Stimulated activated CD4-positive, alpha-beta T cell treated with anti-CD3 and anti-CD28 coated beads, Interleukin-4, amount 100 ng/mL, for 4 hours (primary cell): ENCODE data around the gene CC2D2A.
"Not testable (repeated sequence)": the region's sequence is repeated elsewhere in the genome, so short reads cannot be mapped to it uniquely, and the experiment has no call there.

Source experiments
- DNase-seq, 2 experiments: peaks; one replicate each; pipeline ENCODE4 v3.0.0-alpha.2; 2020

CC2D2A gene

DNA sequence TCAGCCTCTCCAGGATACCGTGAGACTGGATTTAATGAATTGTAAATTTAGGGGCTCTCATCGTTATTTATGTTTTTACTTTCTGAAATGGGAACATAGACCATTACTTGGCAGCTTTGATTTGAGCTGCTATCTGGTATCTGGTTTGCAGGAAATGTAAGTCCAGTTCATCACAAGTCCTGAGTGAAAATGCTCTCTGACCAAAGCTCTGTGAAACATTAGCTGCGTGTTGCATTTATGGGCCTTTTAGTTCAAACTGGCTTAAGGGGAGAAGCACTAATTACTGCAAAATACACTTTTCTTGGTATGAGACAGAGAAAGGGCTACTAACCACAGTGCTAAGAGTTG, 420 bp downstream of the CC2D2A start:
- no peak for DNase-seq

DNA sequence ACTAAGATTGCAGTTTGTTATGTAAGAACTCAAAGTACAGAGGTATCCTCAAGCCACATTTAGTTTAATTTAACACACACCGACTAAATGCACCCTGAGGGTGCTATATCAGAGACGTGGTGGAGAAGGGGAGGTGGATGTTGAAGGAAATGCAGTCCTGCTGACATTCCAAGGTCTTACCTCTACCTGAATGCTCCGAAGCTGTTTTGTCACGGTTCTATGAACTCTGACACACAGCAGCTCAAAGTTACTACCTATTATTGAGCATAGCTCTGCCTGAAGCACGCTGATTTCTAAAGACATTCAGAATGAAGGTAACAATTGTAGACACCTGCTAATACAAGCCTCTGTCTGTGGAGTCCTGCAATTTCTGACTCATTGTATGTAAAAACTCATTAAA, 6.7 kb downstream of the CC2D2A start:
- no peak for DNase-seq

DNA sequence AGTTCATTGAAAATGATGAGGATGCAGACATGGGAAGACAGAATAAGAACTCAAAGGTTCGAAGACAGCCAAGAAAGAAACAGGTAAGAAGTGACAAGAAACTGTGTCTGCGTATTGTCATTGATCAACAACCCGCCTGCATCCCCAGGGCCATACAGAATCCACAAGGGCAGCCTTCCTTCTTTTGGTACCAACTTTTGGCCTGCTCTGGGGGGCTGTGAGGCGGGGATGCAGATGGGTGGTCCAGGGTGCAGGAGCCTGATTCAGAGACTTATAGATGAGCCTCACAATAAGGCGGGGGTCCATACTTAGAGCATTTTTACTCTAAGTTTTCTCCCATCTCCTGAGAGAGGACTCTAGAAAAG, 9.0 kb downstream of the CC2D2A start:
- DNase-seq = no peak

DNA sequence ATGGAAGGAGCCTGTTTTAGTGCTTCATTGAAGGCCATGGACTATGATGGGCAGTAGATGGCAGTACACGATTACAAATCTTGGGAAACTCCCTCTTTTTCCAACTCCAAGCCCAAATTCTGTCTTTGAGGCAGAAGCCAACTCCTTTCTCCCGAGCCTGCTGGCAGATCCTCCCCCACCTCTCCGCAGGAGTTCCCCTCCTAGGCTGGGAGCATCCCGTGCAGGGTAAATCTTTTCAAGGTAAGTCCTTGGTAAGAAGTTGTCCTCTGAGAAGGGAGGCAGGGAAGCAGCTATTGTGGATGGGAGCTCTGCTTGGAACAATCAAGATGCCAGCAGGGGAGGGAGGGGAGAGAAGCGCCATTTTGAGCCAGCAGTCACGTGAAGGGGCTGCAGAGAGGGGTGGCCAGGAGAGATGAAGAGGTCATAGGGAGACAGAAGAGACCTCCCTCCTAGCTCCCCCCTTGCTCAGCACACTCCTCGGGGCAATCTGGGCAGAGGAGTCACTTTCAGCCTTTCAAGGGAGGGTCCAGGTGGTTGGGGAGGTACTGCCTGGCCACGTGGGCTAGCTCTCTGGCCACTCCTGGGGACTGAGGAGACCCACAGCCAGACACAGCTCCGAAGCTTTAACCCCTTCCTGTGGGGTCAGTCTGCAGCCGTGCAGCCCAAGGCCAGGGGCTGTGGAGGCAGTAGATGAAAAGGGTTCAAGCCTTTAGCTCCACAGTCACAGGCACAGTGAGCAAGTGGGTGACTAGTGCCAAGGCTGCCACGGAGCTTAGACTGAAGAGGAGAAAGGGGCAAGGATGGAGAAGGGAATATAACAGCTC, 9.6 kb downstream of the CC2D2A start:
- DNase-seq = no peak

DNA sequence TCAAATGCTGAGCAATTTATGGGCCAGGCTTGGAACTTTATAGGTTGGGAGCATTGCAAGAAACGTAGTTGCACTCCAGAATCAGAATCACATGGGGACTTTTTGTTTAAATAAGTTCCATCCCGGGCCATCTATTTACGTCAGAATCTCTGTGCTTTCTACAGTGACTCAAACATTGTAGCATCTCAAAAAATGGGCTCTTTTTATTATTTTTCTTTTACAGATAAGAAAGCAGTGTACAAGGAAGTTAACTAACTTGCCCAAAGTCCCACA, 10.2 kb downstream of the CC2D2A start:
- no peak for DNase-seq

DNA sequence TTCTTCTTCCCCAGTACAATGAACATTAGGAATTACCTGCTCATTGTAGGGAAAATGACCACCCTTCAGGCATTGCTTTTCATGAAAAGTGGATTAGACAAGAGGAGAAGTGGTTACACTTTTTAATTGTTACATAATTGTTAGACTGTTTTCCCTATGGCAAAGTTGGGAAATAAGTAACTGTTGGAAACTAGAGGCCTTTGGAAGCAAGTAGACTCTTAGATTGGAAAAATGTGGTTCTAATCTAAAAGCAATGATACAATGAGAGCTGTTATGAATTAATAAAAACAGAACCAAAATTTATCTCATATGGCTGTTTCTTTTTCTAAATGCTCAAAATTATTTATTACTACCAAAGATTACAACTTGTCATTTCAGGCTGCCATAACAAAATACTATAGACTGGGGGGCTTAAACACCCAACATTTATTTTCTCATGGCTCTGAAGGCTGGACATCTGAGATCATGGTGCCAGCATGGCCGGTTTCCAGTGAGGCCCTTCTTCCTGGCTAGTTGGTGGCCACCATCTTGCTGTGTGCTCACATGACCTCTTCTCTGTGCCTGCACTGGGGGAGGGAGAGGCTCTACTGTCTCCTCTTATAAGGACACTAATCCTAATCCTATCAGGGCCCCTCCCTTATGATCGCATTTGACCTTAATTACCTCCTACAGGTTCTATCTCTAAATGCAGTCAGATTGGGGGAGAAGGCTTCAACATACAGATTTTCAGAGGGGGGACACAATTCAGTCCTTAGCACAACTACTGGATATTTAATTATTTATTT, 12.5 kb downstream of the CC2D2A start:
- DNase-seq = no peak

DNA sequence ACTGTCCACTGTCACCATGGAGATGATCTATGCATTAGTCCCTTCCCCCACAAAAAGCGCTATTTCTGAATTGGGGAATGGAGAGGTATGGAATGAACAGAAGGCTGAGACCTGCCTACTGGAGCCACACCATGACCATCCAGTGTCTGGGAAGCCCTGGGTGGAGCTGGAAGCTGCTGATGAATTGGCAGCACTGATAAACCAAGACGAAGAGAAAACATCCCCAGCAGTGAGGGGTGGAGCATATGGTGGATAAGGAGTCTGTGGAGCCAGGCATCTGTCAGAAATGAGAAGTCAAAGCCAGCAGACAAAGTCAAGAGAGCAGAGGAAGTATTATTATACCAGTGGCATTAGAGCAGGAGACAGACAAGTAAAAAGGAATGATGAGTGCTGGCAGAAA, 13.2 kb downstream of the CC2D2A start:
- DNase-seq = no peak

DNA sequence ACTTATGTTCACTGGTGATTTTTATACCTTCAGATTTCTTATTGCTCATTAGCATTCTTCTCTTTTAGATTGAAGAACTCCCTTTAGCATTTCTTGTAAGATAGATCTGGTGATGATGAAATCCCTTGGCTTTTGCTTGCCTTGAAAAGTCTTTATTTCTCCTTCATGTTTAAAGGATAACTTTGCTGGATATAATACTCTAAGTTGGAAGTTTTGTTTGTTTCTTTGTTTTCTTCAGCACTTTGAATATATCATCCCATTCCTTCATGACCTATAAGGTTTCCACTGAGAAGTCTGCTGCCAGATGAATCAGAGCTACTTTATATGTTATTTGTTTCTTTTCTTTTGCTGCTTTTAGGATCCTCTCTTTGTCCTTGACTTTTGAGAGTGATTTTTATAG, 18.5 kb downstream of the CC2D2A start:
- DNase-seq = no peak

DNA sequence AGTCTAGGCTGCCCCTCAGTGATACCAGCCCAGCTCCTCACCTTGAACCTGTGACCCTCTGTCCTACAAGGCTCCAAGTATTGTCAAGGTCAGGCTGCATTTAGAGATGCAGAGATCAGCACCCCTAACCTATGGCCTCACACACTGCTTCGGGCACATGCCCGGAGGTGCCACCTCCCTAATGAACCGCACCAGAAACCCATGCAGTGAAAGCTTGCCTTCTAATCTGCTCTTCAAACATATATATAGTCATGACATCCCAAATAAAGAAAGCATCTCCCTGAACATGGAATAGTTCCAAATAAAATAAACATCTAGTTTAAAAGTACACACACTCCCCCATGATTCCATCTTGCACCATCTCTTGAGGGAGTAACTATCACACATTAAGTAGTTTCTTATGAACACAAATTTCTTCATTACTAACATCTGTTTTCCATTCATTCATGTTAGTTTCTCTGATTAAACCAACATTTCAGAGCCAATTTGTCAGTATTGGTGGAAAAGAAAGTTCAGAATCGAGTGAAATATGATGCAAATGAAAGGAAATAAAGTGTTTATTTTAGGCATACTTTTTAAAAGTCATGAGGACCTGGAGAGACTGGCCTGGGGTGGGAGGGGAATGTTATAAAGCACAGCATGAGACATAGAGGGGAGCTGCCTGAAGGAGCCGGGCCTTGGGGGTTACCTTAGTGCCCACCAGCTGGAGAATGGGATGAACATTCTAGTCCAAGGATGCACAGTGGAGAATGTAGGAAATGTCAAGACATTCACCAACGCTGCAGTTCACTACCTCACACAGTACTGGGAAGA, 19.2 kb downstream of the CC2D2A start:
- DNase-seq = no peak

DNA sequence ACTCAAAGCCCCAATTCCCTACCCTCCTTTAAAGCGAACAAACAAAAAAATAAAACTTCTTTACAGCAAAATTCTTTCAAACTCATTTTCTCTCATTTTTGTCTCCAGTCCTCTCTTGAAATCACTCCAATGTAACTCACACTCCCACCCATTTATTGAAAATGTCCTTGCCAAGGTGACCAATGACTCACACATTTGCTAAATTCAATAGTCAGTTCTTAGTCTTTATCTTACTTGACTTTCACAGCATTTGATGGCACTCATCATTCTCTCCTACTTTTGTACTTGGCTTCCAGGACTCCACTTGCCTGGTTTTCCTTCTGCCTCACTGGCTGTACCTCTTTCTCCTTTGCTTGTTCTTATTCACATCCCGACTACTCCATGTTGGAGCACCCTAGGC, 19.9 kb downstream of the CC2D2A start:
- no peak for DNase-seq

DNA sequence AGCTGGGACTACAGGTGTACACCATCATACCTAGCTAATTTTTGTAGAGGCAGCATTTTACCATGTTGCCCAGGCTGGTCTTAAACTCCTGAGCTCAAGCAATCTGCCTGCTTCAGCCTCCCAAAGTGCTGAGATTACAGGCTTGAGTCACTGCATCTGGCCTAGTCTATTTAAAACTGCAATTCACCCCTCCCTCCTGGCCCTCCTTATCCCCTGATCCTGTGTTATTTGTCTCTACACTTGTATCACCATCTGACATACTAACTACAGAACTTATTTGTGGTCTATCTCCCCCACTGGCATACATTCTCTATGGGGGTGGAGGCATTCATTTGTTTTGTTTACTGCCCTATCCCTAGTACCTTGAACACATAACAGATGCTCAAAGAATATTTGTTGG, 23.7 kb downstream of the CC2D2A start:
- no peak for DNase-seq

DNA sequence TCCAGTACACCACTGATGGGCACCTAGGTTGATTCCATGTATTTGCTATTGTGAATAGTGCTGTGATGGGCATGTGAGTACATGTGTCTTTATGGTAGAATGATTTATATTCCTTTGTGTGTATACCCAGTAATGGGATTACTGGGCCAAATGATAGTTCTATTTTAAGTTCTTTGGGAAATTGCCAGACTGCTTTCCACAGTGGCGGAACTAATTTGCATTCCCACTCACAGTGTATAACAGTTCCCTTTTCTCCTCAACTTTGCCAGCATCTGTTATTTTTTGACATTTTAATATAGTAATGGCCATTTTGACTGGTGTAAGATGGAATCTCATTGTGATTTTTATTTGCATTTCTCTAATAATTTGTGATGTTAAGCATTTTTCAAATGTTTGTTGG, 25.9 kb downstream of the CC2D2A start:
- no peak for DNase-seq

DNA sequence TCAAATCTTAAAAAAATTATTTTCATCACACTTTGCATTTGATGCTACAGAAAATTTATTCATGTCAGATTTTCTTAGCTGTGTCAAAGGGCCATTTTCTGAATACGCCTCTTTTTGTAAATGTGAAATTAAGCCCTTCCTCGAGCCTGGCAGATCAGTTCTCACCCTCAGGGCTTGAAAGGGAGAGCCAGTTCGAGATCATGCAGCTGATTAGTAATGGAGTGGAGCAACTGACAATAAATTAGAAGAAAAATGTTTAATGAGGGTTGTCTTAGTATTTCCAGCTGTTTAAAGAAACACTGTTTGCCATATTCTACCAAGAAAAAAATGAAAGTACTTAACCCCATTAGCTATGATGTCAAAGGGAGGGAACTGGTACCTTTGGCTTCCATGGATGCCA, 28.7 kb downstream of the CC2D2A start:
- no peak for DNase-seq

DNA sequence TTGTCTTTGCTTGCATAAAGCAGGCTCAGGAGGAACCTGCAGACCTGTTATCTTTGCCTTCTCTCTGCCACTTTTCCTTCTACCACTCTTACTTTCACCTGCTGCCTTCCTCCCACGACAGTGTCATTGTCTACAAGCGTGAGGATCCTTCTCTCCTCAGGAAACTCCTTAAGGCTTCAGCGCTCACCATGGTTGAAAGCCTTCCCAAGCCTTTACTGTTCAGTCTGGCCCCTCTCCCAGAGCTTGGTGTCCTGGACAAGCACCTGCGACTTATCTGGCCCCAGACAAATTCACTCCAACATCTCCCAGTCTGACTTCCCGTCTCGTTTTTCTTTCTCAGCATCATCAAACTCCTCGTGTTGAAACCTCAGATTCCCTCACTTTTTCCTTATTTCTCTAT, 31.0 kb downstream of the CC2D2A start:
- DNase-seq = no peak

DNA sequence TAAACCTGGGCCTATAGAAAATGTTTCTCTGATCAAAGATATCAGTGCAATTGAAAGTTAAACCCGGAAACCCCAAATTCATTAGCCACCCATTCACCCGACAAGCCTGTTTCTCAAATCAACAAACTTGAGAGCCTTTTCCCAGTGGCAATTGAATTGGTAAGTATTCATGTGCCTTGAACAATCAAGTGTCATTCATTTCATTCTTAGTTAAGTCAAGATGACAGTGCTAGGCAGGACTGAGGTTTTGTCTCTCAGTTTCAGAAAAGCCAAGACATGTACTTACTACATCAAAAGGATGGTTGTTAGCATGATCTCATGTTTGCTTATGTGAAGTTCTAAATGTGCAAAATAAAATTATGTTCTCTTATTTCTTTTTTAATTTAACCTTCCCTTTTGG, 32.3 kb downstream of the CC2D2A start:
- DNase-seq = no peak

DNA sequence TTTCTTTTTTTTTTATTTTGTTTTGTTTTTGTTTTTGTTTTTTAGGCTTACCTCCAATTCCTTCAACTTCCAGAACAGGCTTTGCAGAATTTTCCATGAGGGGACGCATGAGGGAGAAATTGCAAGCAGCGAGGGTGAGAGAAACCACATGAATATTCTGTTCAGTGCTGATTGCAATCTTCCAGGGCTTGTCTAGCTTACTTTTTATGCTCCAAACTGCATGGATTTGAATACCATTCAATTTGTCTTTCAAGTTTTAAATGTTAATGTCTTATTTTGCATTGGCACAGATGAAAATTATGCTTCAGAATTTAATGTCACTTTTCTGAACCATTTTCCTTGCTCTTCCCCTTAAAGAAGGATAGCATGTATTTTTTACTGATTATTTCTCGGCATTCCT, 32.7 kb downstream of the CC2D2A start:
- DNase-seq = no peak

DNA sequence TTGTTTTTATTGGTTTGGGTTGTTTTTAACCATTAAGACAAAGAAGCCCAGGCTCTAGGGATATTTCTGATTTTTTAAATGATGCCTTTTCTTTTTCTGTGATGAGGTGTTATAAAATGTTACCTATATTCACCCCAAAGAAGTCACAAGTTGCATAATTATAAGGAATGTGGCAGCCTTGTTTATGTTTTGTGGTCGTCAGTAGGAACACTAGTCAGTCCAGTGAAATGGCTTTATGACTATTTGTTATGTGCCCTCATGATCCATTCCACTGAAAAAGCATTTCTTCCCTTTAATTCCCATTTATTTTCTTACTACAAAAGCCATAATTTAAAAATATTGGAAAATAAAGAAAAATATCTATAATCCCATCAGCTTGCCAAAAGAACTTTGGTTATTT, 34.4 kb downstream of the CC2D2A start:
- no peak for DNase-seq

DNA sequence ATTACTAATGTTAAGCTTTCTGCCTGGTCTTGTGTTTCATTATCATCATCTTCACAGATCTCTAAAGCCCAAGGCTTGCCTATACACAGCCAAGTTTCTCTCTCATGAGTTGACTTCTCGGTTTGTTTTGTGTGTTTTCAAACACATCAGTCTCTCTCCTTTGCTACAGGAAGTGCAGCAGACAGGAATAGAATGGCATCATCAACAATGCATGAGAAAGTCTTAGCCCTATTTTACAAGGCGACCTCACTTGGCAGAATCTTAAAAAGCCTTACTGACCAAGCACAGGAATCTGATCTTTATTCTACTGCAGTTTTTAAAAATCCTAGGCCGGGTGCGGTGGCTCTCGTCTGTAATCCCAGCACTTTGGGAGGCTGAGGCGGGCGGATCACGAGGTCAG, 36.8 kb downstream of the CC2D2A start:
- DNase-seq = no peak

DNA sequence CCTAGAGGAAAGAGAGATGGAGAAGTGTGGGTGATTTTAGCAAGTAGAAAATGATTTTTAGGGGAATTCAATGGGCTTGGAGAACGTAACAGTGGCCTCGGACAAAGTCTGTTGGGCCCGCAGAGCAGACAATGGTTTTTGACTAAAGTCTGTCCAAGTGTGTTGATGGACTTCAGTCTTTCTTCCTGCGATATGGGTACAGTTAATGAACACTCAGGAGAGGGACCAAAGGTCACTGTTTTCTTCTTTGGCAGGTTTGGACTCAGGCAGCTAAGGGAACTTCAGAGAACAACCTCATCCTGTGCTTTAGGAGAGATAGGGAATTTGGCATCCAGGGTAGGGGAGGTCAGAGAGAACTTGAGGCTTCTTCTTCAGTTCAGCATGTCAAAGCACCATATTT, 38.0 kb downstream of the CC2D2A start:
- no peak for DNase-seq

DNA sequence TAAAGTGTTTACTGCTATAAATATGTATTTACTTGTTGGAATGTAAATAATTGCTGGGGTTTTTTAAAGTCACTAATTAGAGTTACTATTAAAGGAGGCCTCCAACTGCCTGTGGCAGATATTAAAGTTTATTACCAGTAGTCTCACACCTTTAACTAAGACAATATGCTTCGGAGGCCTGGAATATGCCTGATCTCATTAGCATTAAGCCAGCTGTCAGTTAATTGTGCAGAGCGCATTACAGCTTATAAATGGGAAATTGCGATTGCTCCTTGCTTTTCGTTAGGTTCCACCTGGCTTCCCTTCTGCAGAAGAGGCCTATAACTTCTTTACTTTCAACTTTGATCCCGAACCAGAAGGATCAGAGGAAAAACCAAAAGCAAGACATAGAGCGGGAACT, 41.3 kb downstream of the CC2D2A start:
- DNase-seq = no peak

DNA sequence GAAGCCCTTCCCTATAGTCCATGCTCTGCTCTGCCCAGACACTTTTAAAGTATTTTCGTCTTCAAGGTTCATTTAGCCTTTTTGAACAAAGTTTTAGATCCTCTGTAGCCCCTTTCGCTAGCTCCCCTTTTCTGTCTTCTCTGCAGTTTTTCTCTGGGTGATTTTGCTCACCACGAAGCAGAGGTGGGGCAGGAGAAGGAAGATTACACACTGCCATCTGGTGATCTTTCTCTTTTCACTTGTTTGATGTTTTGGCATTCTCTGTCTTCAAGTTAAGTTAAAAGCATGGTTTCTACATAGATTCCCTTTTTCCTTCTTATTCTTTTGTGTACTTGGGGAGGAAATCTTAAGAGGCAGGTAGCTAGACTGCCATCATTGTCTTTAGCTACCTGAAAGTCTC, 43.9 kb downstream of the CC2D2A start:
- DNase-seq = no peak

DNA sequence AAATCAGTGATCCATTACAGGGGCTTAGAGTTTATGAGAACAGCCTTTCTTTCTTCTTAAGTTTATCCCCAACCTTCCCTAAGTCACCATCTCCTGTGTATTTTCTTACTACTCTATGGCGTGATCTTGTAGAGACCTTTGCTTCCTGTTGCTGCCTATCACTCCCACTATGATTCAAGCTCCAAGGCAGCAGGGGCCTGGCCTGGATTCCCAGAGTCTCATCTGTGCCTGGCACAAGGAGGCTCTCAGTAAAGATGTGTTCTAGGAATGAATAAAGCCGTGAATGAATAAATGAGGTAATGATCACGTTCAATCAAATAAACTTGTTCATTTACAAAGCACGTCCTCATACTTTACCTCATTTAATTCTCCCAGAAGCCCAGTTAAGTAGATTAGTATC, 45.4 kb downstream of the CC2D2A start:
- no peak for DNase-seq

DNA sequence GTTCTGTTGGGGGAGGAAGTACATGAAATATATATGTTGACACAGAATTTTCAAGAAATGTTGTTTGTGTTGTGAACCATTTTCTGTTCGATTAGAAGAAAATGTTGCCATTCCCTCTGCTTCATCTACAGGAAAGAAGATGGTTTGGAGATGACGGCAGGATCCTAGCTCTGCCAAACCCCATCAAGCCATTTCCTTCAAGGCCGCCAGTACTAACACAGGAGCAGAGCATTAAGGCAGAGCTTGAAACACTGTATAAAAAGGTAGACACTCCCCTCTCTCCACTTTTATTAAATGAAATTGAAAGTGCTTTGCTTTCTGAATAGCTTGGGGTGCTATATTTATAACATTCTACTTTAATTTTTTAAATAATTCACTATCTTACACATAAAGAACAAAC, 46.8 kb downstream of the CC2D2A start:
- DNase-seq = no peak

DNA sequence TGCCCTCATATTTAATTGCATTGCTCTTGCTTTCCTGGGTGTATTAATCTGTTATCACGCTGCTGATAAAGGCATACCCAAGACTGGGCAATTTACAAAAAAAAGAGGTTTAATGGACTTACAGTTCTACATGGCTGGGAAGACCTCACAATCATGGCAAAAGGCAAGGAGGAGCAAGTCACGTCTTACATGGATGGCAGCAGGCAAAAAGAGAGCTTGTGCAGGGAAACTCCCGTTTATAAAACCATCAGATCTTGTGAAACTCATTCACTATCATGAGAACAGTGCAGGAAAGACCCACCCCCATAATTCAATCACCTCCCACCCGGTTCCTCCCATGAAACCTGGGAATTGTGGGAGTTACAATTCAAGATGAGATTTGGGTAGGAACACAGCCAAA, 48.0 kb downstream of the CC2D2A start:
- not testable (repeated sequence) for DNase-seq
